GM18870 (cell line): ENCODE data around the gene CTRB2.

Experiments
- ATAC-seq: cut with Tn5 transposase; IDR thresholded peaks from one replicate; pipeline ENCODE4 v1.9.1; 2021; ENCODE audit warnings: moderate library complexity; ENCODE audit not compliant: unreplicated experiment

CTRB2 gene

DNA sequence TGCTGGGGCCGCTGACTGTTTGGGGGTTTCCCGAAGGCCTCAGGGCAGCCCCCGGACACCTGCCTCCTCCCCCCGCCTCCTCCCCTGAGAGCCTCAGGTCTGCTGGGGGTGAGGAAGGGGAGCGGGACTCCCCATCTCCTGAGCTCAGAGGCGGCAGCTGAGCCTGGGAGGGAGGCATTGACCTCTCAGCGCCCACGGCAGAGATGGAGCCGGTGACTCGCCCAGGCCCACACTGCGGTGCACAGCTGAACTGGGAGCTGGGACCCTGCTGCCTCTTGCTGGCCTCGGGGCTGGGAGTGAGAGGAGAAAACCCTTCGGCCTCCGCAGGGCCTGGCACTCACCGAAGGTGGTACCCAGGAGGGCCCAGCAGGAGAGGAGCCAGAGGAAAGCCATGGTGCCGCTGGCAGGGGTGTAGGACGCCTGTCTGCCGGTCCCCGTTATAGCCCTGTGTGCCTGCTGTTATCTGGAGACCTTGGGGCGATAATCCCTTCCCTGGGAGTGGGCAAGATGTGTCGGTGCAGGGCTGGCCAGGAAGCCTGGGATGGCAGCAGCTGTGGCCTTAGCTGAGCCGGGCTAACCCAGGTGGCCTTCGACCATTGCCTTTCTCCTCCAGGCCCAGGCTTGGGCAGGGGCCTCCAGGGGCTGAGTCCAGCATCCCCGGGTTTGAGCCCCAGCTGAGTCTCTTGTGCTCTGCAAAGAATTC, at the start of gene CTRB2:
TSS of gene CTRB2 (minus strand) at position 413 of the 703 bp plus-strand sequence. CDS start at position 393, 20 bp downstream.
- no peak for ATAC-seq

DNA sequence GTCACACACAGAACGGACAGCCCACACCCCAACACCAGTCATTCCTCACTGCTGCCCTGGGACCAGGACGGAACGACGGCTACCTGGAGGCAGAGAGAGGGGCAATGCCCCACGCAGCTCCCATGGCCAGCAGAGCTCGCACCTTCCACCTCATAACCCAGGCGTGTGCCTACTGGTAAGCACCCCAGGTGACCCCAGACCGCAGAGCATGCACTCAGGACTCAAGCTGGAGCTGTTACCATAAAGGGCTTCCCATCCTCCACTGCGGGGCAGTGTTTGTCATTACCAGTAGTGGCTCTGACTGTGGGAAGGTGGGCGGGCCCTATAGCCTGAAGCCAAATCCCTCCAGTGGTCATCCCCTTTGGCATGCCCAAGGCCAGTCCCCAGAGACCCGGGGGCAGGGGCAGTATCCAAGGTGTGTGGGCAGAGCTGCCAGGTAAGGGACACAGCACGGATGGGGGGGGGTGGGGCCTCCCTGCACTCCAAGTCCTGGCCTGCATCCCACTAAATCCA, 49.2 kb upstream of the CTRB2 start:
- ATAC-seq: no peak

DNA sequence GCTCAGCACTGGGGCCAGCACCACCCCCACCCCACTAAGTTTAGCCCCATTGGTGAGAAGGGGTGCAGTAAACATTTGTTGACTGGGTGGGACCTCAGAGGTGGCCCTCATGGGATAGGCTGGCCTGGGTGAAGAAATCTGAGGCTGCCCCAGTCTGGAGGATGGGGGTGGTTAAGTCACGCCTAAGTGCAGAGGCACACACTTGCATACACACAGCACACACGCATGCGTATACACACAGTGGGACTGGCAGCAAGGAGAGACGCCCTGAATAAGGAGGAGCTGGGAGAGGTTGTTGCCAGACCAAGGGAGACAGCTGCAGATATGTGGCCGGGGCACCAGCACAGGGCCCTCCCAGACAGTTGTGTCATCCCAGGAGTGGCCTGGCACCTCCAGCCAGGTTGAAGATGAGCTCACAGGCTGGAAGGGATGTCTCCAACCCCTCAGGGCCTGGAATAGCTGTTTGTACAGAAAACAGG, 47.4 kb upstream of the CTRB2 start:
- no peak for ATAC-seq

DNA sequence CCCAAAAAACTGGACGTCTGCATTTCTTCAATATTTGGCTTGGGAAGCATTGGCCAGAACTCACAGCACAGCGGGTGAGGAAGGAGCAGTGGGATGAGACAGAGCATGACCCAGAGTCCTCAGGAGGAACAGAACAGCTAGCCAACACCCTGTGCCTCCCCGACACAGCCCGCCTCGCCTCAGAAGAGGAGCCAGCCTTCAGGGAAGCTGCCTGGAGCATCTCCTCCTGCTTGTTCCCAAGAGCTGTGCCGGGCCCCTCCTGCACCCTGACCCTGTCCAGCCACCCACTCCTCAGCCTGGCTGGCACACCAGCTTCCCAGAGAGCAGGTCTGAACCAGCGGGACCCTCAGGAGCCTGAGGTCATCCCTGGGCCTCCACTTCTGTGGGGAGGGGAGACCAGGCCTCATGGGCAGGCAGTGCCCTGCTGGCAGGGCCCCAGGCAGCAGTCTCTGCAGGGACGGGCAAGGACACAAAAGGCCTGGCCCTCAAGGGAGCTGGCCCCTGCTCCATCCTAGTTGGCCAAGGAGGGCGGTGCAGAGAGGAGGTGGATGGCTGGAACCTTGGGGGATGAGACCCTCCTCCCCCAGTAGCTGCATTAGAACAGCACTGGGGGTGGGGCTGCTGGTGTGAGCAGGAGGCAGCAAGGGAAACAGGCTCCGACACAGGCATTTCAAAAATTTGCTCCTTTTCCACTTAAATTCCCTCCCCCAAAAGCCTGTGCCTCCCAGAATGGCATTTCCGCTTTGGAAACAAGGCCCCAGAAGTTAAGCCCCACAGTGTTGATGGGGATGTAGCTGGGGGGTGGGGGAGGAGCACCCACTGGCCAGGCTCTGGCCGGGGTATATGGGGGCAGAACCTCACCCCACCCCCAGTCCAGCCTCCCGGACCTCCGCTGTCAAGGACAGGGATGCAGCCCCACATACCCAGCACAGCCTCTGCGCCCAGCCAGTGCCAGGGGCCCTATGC, 46.3 kb upstream of the CTRB2 start:
- no peak for ATAC-seq

DNA sequence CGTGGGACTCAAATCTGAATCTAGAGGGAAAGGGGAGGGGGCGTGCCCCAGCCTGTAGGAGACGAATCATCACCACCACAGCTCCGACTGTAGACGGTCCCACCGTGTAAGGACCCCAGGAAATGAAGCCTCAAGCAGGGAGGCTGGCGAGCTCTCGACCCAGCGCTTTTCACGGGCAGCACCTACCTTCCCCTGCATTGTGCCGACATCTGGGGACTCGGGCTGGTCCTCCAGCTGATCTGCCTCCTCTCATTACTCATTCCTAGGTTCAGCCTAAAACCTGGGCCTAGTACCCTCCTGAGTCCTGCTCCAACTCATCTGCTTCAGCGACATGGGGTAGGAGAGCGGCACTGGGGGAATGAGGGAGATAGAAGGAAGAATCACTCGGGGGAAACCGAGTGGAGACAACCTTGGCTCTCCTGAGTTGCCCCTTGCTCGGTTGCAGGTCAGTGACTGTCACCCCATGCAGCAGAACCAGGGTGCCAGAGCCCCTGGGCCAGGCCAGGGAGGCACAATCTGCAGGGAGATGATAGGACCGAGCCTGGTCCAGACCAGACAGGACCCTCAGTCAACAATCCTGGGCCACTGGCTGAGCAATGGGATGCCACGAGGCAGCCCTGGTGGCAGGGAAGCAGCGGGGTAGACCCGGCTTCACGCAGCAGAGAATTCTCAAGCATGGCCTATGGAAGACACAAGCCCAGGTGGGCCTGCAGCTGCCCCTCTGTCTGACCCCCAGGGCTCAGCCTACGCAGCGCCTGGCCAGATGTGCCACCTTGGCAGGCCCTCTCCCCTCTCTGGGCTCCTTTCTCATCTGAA, 45.3 kb upstream of the CTRB2 start:
- no peak for ATAC-seq

DNA sequence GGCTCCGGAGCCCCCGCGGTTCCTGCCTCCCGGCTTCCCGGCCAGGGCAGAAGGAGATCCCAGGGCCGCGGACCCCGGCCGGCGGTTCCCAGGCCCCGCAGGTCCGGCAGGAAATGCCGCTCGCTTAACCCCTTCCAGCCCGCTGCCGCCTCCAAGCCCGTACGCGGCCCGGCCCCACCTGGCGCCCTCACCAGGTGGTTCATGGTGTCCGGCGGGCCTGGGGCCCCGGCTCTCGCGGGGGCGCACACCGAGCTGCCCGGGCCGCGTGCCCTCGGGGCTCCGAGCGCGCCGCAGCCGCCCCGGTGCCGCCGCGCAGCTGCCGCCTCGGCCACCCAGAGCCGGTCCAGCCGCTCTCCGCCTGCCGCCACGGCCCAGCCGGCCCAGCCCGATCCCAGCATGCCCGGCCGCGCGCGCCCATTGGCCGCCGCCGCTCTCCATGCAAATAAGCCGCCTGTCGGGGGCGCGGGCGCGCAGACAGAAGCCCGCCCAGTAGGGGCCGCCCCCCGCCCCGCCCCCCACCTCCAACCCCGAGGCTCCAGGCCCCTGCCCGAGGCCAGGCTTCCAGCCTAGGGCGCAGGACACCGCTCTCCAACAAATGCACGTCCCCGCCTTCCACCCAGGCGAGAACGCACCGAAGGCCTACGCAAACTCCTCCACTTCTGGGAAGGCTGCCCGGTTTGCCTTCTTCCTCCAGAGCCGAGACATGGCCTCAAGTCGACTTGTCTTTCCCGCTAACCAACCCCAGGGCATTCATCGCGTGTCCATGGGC, 44.5 kb upstream of the CTRB2 start, which contains the start of gene BCAR1:
TSS of gene BCAR1 (minus strand) at position 345 of the 769 bp plus-strand sequence. CDS start at position 203, 142 bp downstream.
- no peak for ATAC-seq

DNA sequence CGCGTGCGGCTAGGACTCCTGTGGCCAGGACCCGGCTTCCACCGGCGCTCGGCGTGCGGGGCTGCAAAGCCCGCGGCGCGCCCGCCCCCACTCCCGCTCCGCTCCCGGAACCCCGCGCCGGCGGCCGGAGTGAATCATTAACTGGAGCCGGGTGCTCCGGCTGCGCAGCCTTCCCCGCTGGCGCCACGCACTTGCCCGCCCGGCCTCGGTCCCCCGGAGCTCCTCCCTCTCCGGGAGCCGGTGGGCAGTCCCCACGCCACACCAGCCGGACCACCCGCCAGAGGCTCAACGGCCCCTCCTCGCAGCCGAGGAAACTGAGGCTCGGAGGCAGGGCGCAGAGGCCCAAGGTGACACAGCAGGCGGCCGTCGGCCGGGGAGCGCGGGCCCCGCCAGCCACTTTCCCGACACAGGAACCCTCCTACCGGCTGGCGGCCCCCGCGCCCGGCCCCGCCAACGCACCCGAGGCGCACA, 43.9 kb upstream of the CTRB2 start:
- no peak for ATAC-seq

DNA sequence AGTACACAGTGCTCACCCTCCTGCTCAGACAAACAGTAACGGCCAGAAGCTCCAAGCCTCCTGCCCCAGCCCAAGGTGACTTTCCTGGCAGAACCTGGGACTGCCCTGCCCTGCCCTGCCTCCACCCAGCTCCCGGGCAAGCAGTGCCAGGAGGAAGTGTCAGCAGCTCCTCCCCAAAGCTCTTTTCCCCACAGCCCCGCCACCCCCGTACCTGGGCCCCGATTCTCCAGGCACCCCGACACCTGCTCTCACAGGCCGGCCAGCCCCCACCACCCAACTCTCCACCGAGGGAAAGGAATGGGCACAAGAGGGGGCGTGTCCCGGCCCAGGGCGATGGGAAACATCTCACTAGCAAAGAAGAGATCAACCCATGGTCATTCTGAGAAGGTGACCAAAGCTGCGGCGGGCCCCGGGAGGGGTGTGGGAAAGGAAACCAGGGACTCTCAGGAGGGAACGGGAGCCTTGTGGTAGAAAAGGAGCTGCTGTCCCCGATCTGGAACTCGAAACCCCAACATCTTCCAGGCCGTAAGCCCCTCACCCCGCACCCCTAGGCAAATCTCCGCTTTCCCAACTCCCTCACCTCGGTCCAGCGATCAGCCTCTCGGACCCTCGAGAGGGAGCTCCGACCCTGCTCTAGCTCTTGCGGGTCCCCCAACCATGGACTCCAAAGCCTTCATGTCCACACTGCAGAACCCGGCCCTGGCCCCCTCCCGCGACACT, 43.3 kb upstream of the CTRB2 start:
- no peak for ATAC-seq

DNA sequence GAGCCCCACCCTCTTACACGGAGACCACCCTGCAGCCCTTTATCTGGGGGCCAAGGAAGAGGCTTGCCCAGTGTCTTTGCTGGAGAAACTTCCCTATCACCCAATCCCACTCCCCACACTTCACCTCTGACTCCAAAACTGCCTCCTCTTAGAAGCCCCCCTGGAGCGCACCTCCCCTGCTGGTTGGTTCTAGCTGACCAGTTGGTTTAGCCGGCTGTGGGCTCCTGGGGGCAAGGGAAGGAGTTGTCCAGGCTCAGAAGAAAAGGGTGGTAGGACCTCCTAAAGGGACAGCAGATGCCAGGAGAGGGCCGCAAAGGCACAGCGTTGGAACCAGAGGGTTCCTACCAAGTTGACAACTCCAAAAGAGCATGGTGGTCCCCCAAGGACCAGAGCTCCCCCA, 42.5 kb upstream of the CTRB2 start:
- no peak for ATAC-seq

DNA sequence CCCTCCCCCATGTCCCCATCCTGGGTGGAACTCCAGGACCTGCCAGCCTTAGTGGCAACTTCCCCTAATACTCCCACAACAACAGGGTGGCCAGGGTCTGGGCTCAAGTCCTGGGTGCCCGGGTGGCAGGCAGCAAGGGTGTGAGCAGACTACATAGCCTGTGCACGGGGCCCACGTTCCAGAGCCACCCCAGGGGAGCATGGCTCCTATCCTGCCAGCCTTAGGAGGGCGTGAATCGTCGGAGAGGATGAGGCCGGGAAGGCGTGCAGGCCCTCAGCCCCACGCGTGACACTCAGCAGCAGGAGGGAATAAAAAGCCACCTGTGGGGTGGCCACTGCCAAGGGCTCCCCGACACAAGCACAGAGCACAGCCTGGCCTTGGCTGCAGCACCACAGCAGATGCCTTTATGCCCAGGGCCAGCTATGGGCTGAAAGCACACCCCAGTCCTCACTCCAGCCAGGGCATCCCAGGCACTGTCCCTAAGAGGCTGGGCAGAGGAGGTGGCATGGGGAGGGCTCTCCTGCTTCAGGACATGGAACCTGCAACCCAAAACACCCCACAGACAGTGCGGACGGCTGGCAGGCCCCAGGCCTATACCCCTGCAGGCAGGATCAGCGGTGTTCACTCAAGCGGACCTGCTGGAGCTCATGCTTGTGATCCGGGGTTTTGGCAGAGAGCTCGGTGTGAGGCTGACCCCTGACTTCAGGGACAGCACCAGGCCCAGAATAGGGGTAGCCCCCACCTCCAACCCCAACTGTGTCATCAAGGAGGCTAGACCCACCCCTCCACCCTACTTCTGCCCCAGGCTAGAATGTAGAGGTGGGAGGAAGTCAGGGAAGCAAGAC, 41.8 kb upstream of the CTRB2 start:
- ATAC-seq: no peak

DNA sequence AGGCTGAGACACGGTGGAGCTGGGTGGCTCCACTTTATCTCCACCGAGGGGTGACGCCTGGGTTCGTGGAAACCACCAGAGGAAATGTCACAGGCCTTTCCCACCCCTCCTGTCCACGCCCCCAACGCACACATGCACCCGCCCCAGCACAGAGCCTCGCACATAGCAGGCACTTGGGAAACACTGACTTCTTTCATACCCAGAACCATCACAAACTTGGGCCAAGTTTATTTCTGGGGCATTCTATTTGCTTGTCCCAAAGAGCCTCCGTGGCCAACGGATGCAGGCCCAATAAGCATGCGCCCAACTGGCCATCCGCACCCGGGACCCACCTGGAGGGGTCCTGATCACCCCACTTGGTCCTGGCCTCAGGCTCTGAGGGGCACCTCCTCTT, 41.2 kb upstream of the CTRB2 start:
- ATAC-seq: no peak

DNA sequence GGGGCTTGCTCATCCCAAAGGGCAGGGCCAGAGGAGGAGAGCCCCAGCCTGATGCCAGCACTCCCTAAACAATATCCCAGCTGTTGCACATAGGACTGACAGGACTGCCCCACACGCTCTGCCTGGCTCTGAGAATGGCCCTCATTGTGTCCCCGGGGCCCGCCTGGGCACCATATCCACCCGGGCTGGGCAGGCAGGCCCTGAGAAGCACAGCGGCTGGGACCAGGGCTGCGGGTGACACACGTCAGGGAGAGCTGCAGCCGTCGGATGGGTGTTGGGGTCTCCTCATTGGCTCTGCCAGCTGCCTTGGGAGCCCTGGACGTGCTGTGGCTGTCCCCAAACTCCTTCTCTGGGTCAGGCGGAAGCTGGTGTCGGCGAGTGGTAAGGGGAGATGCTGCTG, 40.3 kb upstream of the CTRB2 start:
- no peak for ATAC-seq

DNA sequence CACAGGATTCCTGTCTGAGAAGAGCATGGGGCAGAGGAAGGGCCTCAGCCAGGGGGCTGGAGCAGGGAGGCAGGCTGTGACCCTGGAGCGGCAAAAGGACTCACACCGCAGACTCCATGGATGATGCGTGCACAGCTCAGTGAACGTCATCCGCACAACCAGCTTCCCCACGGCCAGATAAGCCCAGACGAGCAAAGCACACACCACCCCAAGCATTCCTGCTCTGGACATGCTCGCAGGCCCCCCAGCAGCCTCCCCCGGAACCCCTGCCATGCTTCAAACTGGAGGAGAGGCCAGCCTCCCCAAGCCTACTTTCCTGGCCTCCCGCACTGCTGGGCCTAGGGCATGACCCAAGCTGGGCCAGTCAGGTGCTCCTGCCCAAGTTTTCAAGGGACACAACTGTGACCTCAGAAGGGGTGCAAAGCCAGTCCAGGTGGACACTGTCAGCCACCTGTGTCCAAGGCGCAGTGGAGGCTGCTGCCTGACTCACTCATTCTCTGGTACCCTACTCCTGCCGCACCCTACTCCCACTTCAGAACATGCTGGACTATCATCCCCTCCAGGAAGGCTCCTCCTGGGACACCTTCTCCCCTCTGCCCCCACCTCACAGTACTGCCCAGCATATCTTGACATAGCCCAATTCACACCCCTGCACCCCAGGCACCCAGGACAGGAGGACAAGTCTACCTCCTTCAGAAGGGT, 39.7 kb upstream of the CTRB2 start:
- no peak for ATAC-seq

DNA sequence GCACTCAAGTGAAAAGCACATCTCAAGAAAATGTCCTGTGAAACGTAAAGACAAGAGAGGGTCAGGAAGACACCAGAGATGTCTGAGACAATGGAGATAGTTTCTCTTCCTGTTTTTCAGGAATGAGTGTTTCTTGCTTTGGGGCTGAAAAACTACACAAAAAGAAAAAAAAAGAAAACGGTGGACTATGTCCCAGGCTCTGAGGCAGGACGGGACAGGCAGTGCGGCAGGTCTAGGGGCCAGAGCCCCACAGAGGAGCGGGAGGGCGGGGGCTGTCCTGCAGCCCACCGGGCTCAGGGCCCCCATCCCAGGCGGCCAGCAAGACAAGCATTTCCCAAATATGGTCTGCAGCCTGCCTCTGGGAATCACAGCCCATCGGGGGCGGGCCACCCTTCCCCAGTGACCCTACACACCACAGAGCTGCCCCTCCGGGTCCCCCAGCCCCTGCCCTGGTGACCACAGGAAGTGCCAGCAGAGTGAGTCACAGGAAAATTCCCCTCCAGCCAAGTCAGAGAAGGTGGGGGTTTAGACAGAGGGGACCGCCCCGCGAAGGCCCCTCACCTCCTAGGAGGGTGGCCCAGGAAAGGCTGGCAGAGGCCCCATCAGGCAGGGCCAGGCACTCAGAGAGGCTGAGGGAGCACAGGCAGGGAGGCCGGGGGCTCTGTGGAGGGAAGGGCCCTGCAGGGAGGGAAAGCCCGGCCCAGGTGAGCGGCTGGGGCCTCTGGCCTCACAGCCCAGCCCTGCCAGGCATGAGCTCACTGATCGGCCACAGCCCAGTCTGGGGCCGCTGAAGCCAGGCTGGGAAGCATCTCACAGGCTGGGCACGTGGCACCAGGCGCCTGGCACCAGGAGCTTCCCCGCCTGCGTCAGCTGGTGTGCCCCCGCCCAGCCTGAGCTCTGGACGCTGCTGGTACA, 38.1 kb upstream of the CTRB2 start:
- peak; percentile 44 for ATAC-seq

DNA sequence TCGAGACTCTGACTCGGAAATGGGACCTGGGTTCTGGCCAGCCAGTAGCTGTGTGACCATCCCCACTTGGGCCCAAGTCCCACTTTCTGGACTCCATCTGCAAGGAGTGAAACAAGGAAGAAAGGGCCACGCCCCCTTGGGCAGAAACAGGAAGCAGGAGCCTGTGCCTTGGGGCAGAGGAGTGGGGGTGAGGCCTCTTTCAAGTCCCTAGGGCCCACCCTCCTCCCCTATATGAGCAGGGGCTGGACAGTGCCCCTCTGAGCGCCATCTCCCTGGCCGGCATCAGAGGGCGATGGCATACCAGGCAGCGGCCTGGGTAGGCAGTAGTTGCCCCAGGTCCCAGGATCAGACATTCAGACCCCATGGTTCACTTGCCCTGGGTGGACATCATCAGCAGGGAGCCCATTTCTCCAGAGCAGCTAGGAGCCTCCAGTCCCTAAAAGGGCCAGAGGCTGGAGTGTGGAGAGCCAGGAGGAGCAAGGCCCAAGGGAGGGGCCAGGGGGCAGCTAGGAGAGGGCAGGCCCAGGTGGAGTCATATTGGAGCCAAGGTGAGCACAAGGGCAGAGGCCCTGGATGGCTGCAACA, 37.4 kb upstream of the CTRB2 start:
- ATAC-seq: no peak

DNA sequence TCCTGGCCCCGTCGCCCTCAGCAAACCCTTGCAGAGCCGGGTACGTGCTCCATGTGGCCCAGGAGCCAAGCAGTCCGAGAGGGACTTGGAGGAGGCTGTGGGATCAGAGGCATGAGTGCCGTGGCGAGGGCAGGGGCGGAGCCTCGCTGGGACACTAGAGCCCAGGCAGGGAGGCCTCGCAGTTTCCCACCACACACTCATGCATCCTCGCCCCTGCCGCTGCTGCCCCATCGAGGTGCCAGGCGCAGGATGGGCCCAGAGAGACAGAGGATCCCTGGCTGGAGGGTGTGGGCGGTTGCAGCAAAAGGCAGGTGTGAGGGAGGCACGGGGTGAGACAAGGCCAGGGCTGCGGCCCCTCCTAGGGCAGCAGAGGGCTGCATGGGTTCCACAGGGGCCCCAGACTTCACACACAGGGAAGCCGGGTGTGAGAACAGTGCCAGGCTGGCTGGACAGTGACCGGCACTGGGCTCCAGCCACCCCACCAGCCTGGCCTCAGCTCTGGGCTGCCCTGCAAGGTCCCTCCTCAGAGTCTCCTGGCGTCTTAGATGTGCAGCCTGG, 36.8 kb upstream of the CTRB2 start:
- no peak for ATAC-seq
